Cortex of kidney (tissue), 1 donor: ENCODE measurements around the gene TRAF3IP1.

Source experiments
- DNase-seq: peaks from one replicate; lab custom pipeline; 2025; lab: John Stamatoyannopoulos, UW

Gene TRAF3IP1

GRCh38 chr2:238287737-238288649 is 32.3 kb upstream of the TRAF3IP1 start, which contains the start of gene PER2:
Gene PER2 (minus strand): TSS chr2:238288610. CDS start chr2:238277936, 10,674 bp downstream.
- no peak for DNase-seq

GRCh38 chr2:238288650-238289573 is 31.4 kb upstream of the TRAF3IP1 start:
- DNase-seq, result no peak

- no peak for DNase-seq
These were observed 30.7 kb upstream of the TRAF3IP1 start for GRCh38 chr2:238289574-238289973.

- DNase-seq, result no peak
These were observed 30.2 kb upstream of the TRAF3IP1 start for GRCh38 chr2:238290091-238290509.

- no peak for DNase-seq
These were observed 29.4 kb upstream of the TRAF3IP1 start for GRCh38 chr2:238290715-238291549.

GRCh38 chr2:238291550-238292281 is 28.6 kb upstream of the TRAF3IP1 start:
- DNase-seq, result no peak

GRCh38 chr2:238294046-238294392 is 26.3 kb upstream of the TRAF3IP1 start:
- DNase-seq, result no peak

- DNase-seq, result no peak
These were observed 25.8 kb upstream of the TRAF3IP1 start for GRCh38 chr2:238294393-238295143.

GRCh38 chr2:238295144-238296112 is 24.9 kb upstream of the TRAF3IP1 start:
- DNase-seq, result no peak

- DNase-seq, result no peak
These were observed 23.5 kb upstream of the TRAF3IP1 start for GRCh38 chr2:238296638-238297457.

- DNase-seq, result no peak
These were observed 20.5 kb upstream of the TRAF3IP1 start for GRCh38 chr2:238299803-238300202.

- no peak for DNase-seq
These were observed 18.2 kb upstream of the TRAF3IP1 start for GRCh38 chr2:238302087-238302486.

- DNase-seq, result no peak
These were observed 17.6 kb upstream of the TRAF3IP1 start for GRCh38 chr2:238302751-238303150.

GRCh38 chr2:238304116-238304515 is 16.2 kb upstream of the TRAF3IP1 start:
- DNase-seq, result no peak

GRCh38 chr2:238305092-238305862 is 15.0 kb upstream of the TRAF3IP1 start:
- DNase-seq, result no peak

GRCh38 chr2:238305965-238306671 is 14.2 kb upstream of the TRAF3IP1 start:
- no peak for DNase-seq

GRCh38 chr2:238306672-238306998 is 13.7 kb upstream of the TRAF3IP1 start:
- no peak for DNase-seq
